ENCODE data around the gene CEL.
"Not testable (repeated sequence)": the region's sequence is repeated elsewhere in the genome, so short reads cannot be mapped to it uniquely, and the experiment has no call there.

The CEL gene

GRCh38 chr9:133089271-133089671 is 27.5 kb downstream of the CEL start:
- TF ChIP-seq ISL1 (CRISPR knock-in tag; IDR thresholded peaks at IDR 0.05) (no peak), ZC3H10 (CRISPR knock-in tag; IDR thresholded peaks at IDR 0.05) (no peak), POU6F1 (CRISPR knock-in tag; IDR thresholded peaks at IDR 0.05; ENCODE audit: borderline replicate concordance, low read depth) (no peak), BACH2 (CRISPR knock-in tag; IDR thresholded peaks at IDR 0.05; ENCODE audit: borderline replicate concordance) (no peak), ESRRG (CRISPR knock-in tag; IDR thresholded peaks at IDR 0.05) (no peak), ZFP3 (CRISPR knock-in tag; IDR thresholded peaks at IDR 0.05) (no peak)
- ATAC-seq: peak; percentile 14; the same call in 1 of the 3 replicates

DNA sequence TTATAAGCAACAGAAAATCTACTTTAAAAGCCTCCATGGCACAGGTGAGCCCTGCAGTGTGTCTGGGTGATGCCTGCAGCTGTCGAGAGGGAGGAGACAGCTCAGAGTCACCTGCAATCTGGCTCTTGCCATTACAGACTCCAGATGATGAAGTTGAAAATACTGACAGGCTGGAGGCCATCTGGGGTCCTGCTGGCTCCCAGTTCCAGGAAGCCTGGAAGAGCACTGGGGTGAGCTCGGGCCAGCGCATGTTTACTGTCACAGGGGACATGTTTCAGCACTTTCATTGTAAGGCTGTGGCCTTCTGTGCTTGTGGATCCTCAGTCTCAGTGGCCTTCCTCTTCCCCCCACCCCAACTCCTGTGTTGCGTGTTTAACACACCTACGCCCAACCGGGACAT is 28.4 kb downstream of the CEL start:
- peak; percentile 24; the same call in 1 of the 3 replicates for ATAC-seq
- TF ChIP-seq ISL1 (CRISPR knock-in tag; IDR thresholded peaks at IDR 0.05) (no peak), TCF4 (CRISPR knock-in tag; IDR thresholded peaks at IDR 0.05; ENCODE audit: borderline replicate concordance) (peak; percentile 72; the same call in 1 of the 2 replicates)

DNA sequence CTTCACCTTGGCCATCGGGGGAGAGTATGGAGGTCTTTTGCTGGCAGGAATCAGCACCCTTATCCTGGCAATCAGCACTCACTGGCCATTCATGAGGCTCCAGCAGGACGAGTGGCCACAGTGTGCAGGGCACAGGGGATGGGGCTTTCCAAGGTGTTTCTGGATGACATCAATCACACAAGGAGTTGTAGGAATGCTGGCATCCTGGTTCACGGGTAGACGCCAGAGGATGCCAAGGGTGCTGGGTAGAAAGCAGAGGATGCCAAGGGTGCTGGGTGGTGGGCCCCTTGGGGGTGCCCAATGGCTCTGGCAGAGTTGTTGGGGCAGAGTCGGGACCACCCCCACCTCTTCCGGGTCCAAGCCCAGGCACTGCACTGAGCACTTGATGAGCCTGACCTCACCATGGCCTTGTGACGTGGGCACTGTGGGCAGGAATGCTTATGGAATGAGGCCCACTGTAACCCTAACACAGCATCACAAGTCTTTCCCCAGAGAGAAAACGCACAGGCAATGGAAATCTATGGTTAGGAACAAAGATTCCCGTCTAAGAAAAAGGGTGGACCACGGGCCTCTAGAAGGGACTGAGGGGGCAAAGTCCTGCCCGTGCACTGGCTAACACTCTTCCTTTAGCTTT is 29.1 kb downstream of the CEL start:
- ATAC-seq: no peak
- no peak for TF ChIP-seq BACH2 (CRISPR knock-in tag; IDR thresholded peaks at IDR 0.05; ENCODE audit: borderline replicate concordance)
- TF ChIP-seq CREB5 (CRISPR knock-in tag; IDR thresholded peaks at IDR 0.05; ENCODE audit: low read depth): no peak

DNA sequence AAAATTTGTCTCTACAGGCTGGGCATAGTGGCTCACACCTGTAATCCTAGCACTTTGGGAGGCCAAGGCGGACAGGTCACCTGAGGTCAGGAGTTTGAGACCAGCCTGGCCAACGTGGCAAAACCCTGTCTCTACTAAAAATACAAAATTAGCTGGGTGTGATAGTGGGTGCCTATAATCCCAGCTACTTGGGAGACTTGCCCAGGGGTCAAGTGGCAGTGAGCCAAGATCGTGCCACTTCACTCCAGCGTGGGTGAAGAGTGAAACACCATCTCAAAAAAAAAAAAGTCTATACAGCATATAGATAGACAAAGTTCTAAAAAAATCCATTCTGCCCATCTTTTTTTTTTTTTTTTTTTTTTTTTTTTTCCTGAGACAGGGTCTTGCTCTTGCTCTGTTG is 32.6 kb downstream of the CEL start:
- not testable (repeated sequence) for ATAC-seq

DNA sequence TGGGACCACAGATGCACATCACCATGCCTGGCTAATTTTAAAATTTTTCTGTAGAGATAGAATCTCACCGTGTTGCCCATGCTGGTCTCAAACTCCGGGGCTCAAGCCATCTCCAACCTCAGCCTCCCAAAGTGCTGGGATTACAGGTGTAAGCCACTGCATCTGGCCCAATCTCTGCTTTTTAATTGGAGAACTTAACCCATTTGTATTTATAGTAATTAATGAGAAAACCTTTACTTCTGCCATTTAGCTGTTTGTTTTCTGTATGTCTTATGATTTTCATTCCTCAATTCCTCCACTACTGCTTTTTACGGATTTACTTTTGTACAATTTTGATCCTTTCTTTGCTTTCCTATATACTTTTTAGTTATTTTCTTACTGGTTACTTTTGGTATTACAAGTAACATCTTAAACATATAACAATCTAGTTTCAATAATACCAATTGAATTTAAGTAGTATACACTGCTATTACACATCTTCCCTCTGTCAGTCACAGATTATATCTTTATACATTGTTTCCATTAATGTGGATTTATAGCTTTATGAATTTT is 33.1 kb downstream of the CEL start:
- ATAC-seq: no peak
- TF ChIP-seq, protein P1, sequence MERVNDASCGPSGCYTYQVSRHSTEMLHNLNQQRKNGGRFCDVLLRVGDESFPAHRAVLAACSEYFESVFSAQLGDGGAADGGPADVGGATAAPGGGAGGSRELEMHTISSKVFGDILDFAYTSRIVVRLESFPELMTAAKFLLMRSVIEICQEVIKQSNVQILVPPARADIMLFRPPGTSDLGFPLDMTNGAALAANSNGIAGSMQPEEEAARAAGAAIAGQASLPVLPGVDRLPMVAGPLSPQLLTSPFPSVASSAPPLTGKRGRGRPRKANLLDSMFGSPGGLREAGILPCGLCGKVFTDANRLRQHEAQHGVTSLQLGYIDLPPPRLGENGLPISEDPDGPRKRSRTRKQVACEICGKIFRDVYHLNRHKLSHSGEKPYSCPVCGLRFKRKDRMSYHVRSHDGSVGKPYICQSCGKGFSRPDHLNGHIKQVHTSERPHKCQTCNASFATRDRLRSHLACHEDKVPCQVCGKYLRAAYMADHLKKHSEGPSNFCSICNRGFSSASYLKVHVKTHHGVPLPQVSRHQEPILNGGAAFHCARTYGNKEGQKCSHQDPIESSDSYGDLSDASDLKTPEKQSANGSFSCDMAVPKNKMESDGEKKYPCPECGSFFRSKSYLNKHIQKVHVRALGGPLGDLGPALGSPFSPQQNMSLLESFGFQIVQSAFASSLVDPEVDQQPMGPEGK (CRISPR knock-in tag; IDR thresholded peaks at IDR 0.05; ENCODE audit: borderline replicate concordance): no peak
- TF ChIP-seq ZFP3 (CRISPR knock-in tag; IDR thresholded peaks at IDR 0.05) (no peak), CREB5 (CRISPR knock-in tag; IDR thresholded peaks at IDR 0.05; ENCODE audit: low read depth) (no peak), ZC3H10 (CRISPR knock-in tag; IDR thresholded peaks at IDR 0.05) (no peak), OSR1 (CRISPR knock-in tag; IDR thresholded peaks at IDR 0.05) (no peak)

GRCh38 chr9:133098104-133098754 is 36.4 kb downstream of the CEL start:
- TF ChIP-seq ESRRG (CRISPR knock-in tag; IDR thresholded peaks at IDR 0.05): no peak
- TF ChIP-seq RARB (CRISPR knock-in tag; IDR thresholded peaks at IDR 0.05): no peak
- TF ChIP-seq BACH2 (CRISPR knock-in tag; IDR thresholded peaks at IDR 0.05; ENCODE audit: borderline replicate concordance): no peak
- TF ChIP-seq ZNF70 (CRISPR knock-in tag; IDR thresholded peaks at IDR 0.05): no peak
- no peak for TF ChIP-seq ZNF565 (CRISPR knock-in tag; conservative IDR thresholded peaks at IDR 0.05; ENCODE audit: low read depth)
- TF ChIP-seq ZNF8 (CRISPR knock-in tag; IDR thresholded peaks at IDR 0.05): no peak
- TF ChIP-seq TCF4 (CRISPR knock-in tag; IDR thresholded peaks at IDR 0.05; ENCODE audit: borderline replicate concordance): no peak
- TF ChIP-seq, protein P2, sequence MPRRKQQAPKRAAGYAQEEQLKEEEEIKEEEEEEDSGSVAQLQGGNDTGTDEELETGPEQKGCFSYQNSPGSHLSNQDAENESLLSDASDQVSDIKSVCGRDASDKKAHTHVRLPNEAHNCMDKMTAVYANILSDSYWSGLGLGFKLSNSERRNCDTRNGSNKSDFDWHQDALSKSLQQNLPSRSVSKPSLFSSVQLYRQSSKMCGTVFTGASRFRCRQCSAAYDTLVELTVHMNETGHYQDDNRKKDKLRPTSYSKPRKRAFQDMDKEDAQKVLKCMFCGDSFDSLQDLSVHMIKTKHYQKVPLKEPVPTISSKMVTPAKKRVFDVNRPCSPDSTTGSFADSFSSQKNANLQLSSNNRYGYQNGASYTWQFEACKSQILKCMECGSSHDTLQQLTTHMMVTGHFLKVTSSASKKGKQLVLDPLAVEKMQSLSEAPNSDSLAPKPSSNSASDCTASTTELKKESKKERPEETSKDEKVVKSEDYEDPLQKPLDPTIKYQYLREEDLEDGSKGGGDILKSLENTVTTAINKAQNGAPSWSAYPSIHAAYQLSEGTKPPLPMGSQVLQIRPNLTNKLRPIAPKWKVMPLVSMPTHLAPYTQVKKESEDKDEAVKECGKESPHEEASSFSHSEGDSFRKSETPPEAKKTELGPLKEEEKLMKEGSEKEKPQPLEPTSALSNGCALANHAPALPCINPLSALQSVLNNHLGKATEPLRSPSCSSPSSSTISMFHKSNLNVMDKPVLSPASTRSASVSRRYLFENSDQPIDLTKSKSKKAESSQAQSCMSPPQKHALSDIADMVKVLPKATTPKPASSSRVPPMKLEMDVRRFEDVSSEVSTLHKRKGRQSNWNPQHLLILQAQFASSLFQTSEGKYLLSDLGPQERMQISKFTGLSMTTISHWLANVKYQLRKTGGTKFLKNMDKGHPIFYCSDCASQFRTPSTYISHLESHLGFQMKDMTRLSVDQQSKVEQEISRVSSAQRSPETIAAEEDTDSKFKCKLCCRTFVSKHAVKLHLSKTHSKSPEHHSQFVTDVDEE (CRISPR knock-in tag; IDR thresholded peaks at IDR 0.05): no peak
- TF ChIP-seq POU6F1 (CRISPR knock-in tag; IDR thresholded peaks at IDR 0.05; ENCODE audit: borderline replicate concordance, low read depth): no peak
- no peak for TF ChIP-seq PPARA (CRISPR knock-in tag; IDR thresholded peaks at IDR 0.05; ENCODE audit: borderline replicate concordance)
- TF ChIP-seq ARNTL (CRISPR knock-in tag; IDR thresholded peaks at IDR 0.05; ENCODE audit: borderline replicate concordance, low read depth): no peak
- TF ChIP-seq ZC3H10 (CRISPR knock-in tag; IDR thresholded peaks at IDR 0.05): no peak
- TF ChIP-seq ISL1 (CRISPR knock-in tag; IDR thresholded peaks at IDR 0.05): no peak
- TF ChIP-seq ZFP3 (CRISPR knock-in tag; IDR thresholded peaks at IDR 0.05): no peak
- no peak for TF ChIP-seq TOX (CRISPR knock-in tag; IDR thresholded peaks at IDR 0.05; ENCODE audit: borderline replicate concordance)
- no peak for ATAC-seq

All from SK-N-SH treated with all-trans-retinoic acid at 6 μM for 48 hours (cell line).